ENCODE measurements around the gene TMPRSS11D. TPM values are rescaled to one million over a fixed set of nuclear protein-coding genes. Genes with fewer than 3 reads are reported as not detected.

TMPRSS11D gene
- total RNA-seq, 1 experiment from 2014 or later: not detected

GRCh38 chr4:67896421-67897065 lies 12.7 kb upstream of the TMPRSS11D start:
- DNase-seq (ENCODE audit: low spot score): no peak
- Histone ChIP-seq H3K27me3 (replicated peaks; ENCODE audit: insufficient read depth, low read depth, low read length, poor library complexity) (no peaks in the 10 kb centered on the region), H3K4me1 (ENCODE audit: insufficient read depth, low read length, poor library complexity, severe bottlenecking) (no peaks in the 10 kb centered on the region), H3K4me3 (ENCODE audit: low read depth, low read length, poor library complexity, severe bottlenecking) (no peak overlapping the region), H3K9me3 (ENCODE audit: low read depth, low read length, poor library complexity, severe bottlenecking) (no peaks in the 10 kb centered on the region), H3K36me3 (ENCODE audit: insufficient read depth, low read length, poor library complexity, severe bottlenecking) (no peaks in the 10 kb centered on the region), H3K27ac (ENCODE audit: low read depth, low read length, poor library complexity, severe bottlenecking) (no peak overlapping the region)
- intact Hi-C loops (cut with micrococcal nuclease; ENCODE audit: unreplicated experiment): no loop called here
- no TSS peak for BruUV-seq (replicated peaks)
- TF ChIP-seq CTCF (conservative IDR thresholded peaks at IDR 0.05; ENCODE audit: low read depth, low read length) (no peak), EZH2 (IDR thresholded peaks at IDR 0.05; ENCODE audit: borderline replicate concordance, low read depth, low read length, poor library complexity, severe bottlenecking) (no peak)
- ChIA-PET POLR2A (ENCODE audit: low non-redundant PET) (no interaction called here), CTCF (no interaction called here)

- ChIA-PET POLR2A (ENCODE audit: low non-redundant PET) (no interaction called here), CTCF (no interaction called here)
- Histone ChIP-seq H3K27ac (ENCODE audit: low read depth, low read length, poor library complexity, severe bottlenecking) (no peak overlapping the region), H3K4me3 (ENCODE audit: low read depth, low read length, poor library complexity, severe bottlenecking) (no peak overlapping the region), H3K36me3 (ENCODE audit: insufficient read depth, low read length, poor library complexity, severe bottlenecking) (no peaks in the 10 kb centered on the region), H3K4me1 (ENCODE audit: insufficient read depth, low read length, poor library complexity, severe bottlenecking) (no peaks in the 10 kb centered on the region), H3K9me3 (ENCODE audit: low read depth, low read length, poor library complexity, severe bottlenecking) (no peaks in the 10 kb centered on the region), H3K27me3 (replicated peaks; ENCODE audit: insufficient read depth, low read depth, low read length, poor library complexity) (no peaks in the 10 kb centered on the region)
- DNase-seq (ENCODE audit: low spot score): no peak
- TF ChIP-seq EZH2 (IDR thresholded peaks at IDR 0.05; ENCODE audit: borderline replicate concordance, low read depth, low read length, poor library complexity, severe bottlenecking): no peak
- TF ChIP-seq CTCF (conservative IDR thresholded peaks at IDR 0.05; ENCODE audit: low read depth, low read length): no peak
- no TSS peak for BruUV-seq (replicated peaks)
- intact Hi-C loops (cut with micrococcal nuclease; ENCODE audit: unreplicated experiment): no loop called here
Measured at GRCh38 chr4:67894659-67895058, 10.9 kb upstream of the TMPRSS11D start.

GRCh38 chr4:67892905-67893304 lies 9.1 kb upstream of the TMPRSS11D start:
- BruUV-seq (replicated peaks): no TSS peak

More at GRCh38 chr4:67892905-67893304, 9.1 kb upstream of the TMPRSS11D start:
- no peak overlapping the region for H3K27ac ChIP-seq (ENCODE audit: low read depth, low read length, poor library complexity, severe bottlenecking)
- H3K36me3 ChIP-seq (ENCODE audit: insufficient read depth, low read length, poor library complexity, severe bottlenecking): no peaks in the 10 kb centered on the region
- no peaks in the 10 kb centered on the region for H3K9me3 ChIP-seq (ENCODE audit: low read depth, low read length, poor library complexity, severe bottlenecking)
- ChIA-PET POLR2A (ENCODE audit: low non-redundant PET) (no interaction called here), CTCF (no interaction called here)
- intact Hi-C loops (cut with micrococcal nuclease; ENCODE audit: unreplicated experiment): no loop called here
- H3K27me3 ChIP-seq (replicated peaks; ENCODE audit: insufficient read depth, low read depth, low read length, poor library complexity): no peaks in the 10 kb centered on the region
- DNase-seq (ENCODE audit: low spot score): no peak
- H3K4me1 ChIP-seq (ENCODE audit: insufficient read depth, low read length, poor library complexity, severe bottlenecking): no peaks in the 10 kb centered on the region
- TF ChIP-seq CTCF (conservative IDR thresholded peaks at IDR 0.05; ENCODE audit: low read depth, low read length) (no peak), EZH2 (IDR thresholded peaks at IDR 0.05; ENCODE audit: borderline replicate concordance, low read depth, low read length, poor library complexity, severe bottlenecking) (no peak)
- H3K4me3 ChIP-seq (ENCODE audit: low read depth, low read length, poor library complexity, severe bottlenecking): no peak overlapping the region

All from A673 (cell line).